GM12878 (cell line): Measurements from ENCODE around the gene GREB1. TPM values are rescaled to one million over a fixed set of nuclear protein-coding genes. Genes with fewer than 3 reads are reported as not detected.

ENCODE experiments used
- ATAC-seq: fragments of 200-7000 bp; cut with Tn5 transposase; 3 replicates; pipeline ENCODE4 v1.9.1; 2020; ENCODE audit warnings: mild to moderate bottlenecking, moderate library complexity
- BruUV-seq: library from RNA; stranded (reverse); fragments of 400-500 nt; replicated peaks from 2 replicates; lab custom pipeline; 2021; lab: Mats Ljungman, UMichigan
- CTCF ChIA-PET: fragments of 300-600 bp; sonication (Branson Sonifier 250); formaldehyde crosslinking; extraction: SDS; loops from one replicate; lab custom pipeline; 2021; ENCODE audit warnings: inconsistent platforms; lab: Yijun Ruan, JAX
- POLR2A ChIA-PET: fragments of 350-600 bp; formaldehyde crosslinking; extraction: SDS; loops from one replicate; lab custom pipeline; 2021; ENCODE audit warnings: inconsistent platforms; lab: Charles Lee
- RAD21 ChIA-PET: fragments of 300-600 bp; sonication (Branson Sonifier 250); formaldehyde crosslinking; loops from one replicate; lab custom pipeline; 2023; ENCODE audit warnings: antibody characterized with exemption; ENCODE audit not compliant: unreplicated experiment; lab: Charles Lee
- SMC1A ChIA-PET: fragments of 300-600 bp; sonication (Branson Sonifier 250); formaldehyde crosslinking; loops from one replicate; lab custom pipeline; 2023; ENCODE audit not compliant: unreplicated experiment, uncharacterized antibody; lab: Charles Lee
- DNase-seq: peaks from one replicate; pipeline ENCODE4 v3.0.0-alpha.2; 2011; ENCODE audit warnings: low read depth, low spot score
- FAIRE-seq: peaks from 3 replicates; lab custom pipeline; 2011; peaks lifted over from hg19 to GRCh38; lab: Jason Lieb, UNC
- H2AFZ ChIP-seq: 2 replicates; pipeline ENCODE4 v1.6.0; 2011; ENCODE audit warnings: low read depth, low read length, control low read depth; ENCODE audit not compliant: control insufficient read depth
- H3K27ac ChIP-seq: 2 replicates; pipeline ENCODE4 v1.5.1; 2011; ENCODE audit warnings: control low read depth; ENCODE audit not compliant: control insufficient read depth, insufficient read depth
- H3K27me3 ChIP-seq, 2 experiments: replicated peaks in 1 of 2; 2 replicates each; pipeline versions ENCODE4 v1.6.0 to v1.6.1; 2011; ENCODE audit warnings: low read length in 1 of 2; ENCODE audit not compliant: control insufficient read depth in 2 of 2, insufficient read depth in 2 of 2
- H3K36me3 ChIP-seq, 2 experiments: 2 replicates each; pipeline ENCODE4 v1.5.1; 2011; ENCODE audit warnings: low read length in 1 of 2; ENCODE audit not compliant: control insufficient read depth in 2 of 2, insufficient read depth in 2 of 2
- H3K4me1 ChIP-seq: 2 replicates; pipeline ENCODE4 v1.6.1; 2011; ENCODE audit warnings: mild to moderate bottlenecking, low read length, moderate library complexity, mixed read lengths; ENCODE audit not compliant: control insufficient read depth, insufficient read depth
- H3K4me2 ChIP-seq: 2 replicates; pipeline ENCODE4 v1.6.0; 2011; ENCODE audit warnings: control low read depth; ENCODE audit not compliant: control insufficient read depth, insufficient read depth
- H3K4me3 ChIP-seq: fragments of 200-600 bp; sonication (generic); 2 replicates; pipeline ENCODE4 v1.5.1; 2016
- H3K79me2 ChIP-seq: 2 replicates; pipeline ENCODE4 v1.6.0; 2011; ENCODE audit warnings: low read length; ENCODE audit not compliant: control insufficient read depth, insufficient read depth
- H3K9ac ChIP-seq: 2 replicates; pipeline ENCODE4 v1.8.0; 2011; ENCODE audit warnings: low read length, control low read depth, mixed read lengths; ENCODE audit not compliant: control insufficient read depth, insufficient read depth
- H3K9me3 ChIP-seq: replicated peaks from 3 replicates; pipeline ENCODE4 v1.5.1; 2011; ENCODE audit warnings: mild to moderate bottlenecking, low read length; ENCODE audit not compliant: control insufficient read depth, insufficient read depth
- H4K20me1 ChIP-seq: 2 replicates; pipeline ENCODE4 v1.6.0; 2011; ENCODE audit not compliant: control insufficient read depth, insufficient read depth
- CBFB ChIP-seq: IDR thresholded peaks from 2 replicates; pipeline ENCODE4 v1.6.1; 2016; ENCODE audit warnings: antibody characterized with exemption, low read depth
- CBX3 ChIP-seq: fragments of 200-600 bp; sonication (generic); IDR thresholded peaks from 2 replicates; pipeline ENCODE4 v1.6.1; 2016; ENCODE audit warnings: low read depth, borderline replicate concordance
- CHD4 ChIP-seq: fragments of 200-600 bp; sonication (generic); IDR thresholded peaks from 2 replicates; pipeline ENCODE4 v1.6.1; 2016; ENCODE audit warnings: mild to moderate bottlenecking
- EZH2 ChIP-seq: IDR thresholded peaks from 2 replicates; pipeline ENCODE4 v1.6.1; 2012; ENCODE audit warnings: low read depth, mild to moderate bottlenecking, control low read depth, inconsistent platforms, low read length, borderline replicate concordance; ENCODE audit not compliant: control insufficient read depth
- FOXK2 ChIP-seq: fragments of 450-650 bp; IDR thresholded peaks from 2 replicates; pipeline ENCODE4 v1.6.1; 2017; ENCODE audit warnings: mild to moderate bottlenecking, moderate library complexity
- LARP7 ChIP-seq: fragments of 450-650 bp; IDR thresholded peaks from 2 replicates; pipeline ENCODE4 v1.6.1; 2017; ENCODE audit warnings: mild to moderate bottlenecking
- NFXL1 ChIP-seq: fragments of 450-650 bp; IDR thresholded peaks from 2 replicates; pipeline ENCODE4 v1.6.1; 2017; ENCODE audit warnings: antibody characterized with exemption, mild to moderate bottlenecking, borderline replicate concordance
- NR2C1 ChIP-seq: fragments of 450-650 bp; IDR thresholded peaks from 2 replicates; pipeline ENCODE4 v1.6.1; 2017; ENCODE audit warnings: antibody characterized with exemption, mild to moderate bottlenecking, moderate library complexity
- PAX8 ChIP-seq: fragments of 450-650 bp; IDR thresholded peaks from 2 replicates; pipeline ENCODE4 v1.6.1; 2017; ENCODE audit warnings: mild to moderate bottlenecking, moderate library complexity
- RAD21 ChIP-seq: IDR thresholded peaks from 2 replicates; pipeline ENCODE4 v1.6.1; 2011; ENCODE audit warnings: mild to moderate bottlenecking, low read depth, low read length, moderate library complexity; ENCODE audit not compliant: insufficient read depth
- SPI1 ChIP-seq: IDR thresholded peaks from 2 replicates; pipeline ENCODE4 v1.6.1; 2011; ENCODE audit warnings: low read depth, mild to moderate bottlenecking, low read length, moderate library complexity, borderline replicate concordance; ENCODE audit not compliant: insufficient read depth
- SUPT20H ChIP-seq: IDR thresholded peaks from 2 replicates; pipeline ENCODE4 v1.6.1; 2011; ENCODE audit warnings: low read depth, mild to moderate bottlenecking, low read length, moderate library complexity, borderline replicate concordance; ENCODE audit not compliant: control insufficient read depth
- SUZ12 ChIP-seq: fragments of 200-600 bp; sonication (generic); IDR thresholded peaks from one replicate; pipeline ENCODE4 v1.6.1; 2018; ENCODE audit warnings: antibody characterized with exemption, mild to moderate bottlenecking; ENCODE audit not compliant: unreplicated experiment
- YY1 ChIP-seq: IDR thresholded peaks from 2 replicates; pipeline ENCODE4 v1.6.1; 2011; ENCODE audit warnings: low read depth, mild to moderate bottlenecking, low read length
- ZZZ3 ChIP-seq: IDR thresholded peaks from 2 replicates; pipeline ENCODE4 v1.6.1; 2011; ENCODE audit warnings: low read depth; ENCODE audit not compliant: control insufficient read depth, insufficient read length
- WGBS: methylation state at CpG from one replicate; pipeline ENCODE4 v1.1.6; 2016; ENCODE audit warnings: low lambda C conversion rate; ENCODE audit not compliant: insufficient replicate concordance, insufficient coverage; ENCODE audit errors: missing lambda C conversion rate; 5-methylcytosine and 5-hydroxymethylcytosine counted together
- in situ Hi-C: fragments of 300-500 bp; cut with MboI; formaldehyde crosslinking; loops from 9 replicates; pipeline ENCODE4 v1.14.3; 2018; ENCODE audit warnings: mixed read lengths
- intact Hi-C: fragments of 100-400 bp; cut with micrococcal nuclease; formaldehyde crosslinking; loops from one replicate; pipeline ENCODE4 v1.14.2; 2022; ENCODE audit not compliant: unreplicated experiment
- polyA plus RNA-seq, 11 experiments: library from polyadenylated mRNA; depleted of rRNA in 4 of 11; unstranded in 6 of 11; stranded (reverse) in 5 of 11; fragments of >200 nt; fragmentation: Nextera tagmentation in 4 of 11; fragmentation: Illumina TruSeq in 1 of 11; extraction: Ambion mirVana in 4 of 11; extraction: Trizol in 1 of 11; gene quantifications; 1 replicate in 1 of 11; 2 replicates in 10 of 11; pipeline versions ENCODE4 v1.2.1 to v1.2.3, GENCODE V29; 2011 to 2016; ENCODE audit warnings: inconsistent platforms in 2 of 11, missing spikeins in 2 of 11, low read depth in 1 of 11
- total RNA-seq, 4 experiments: library from RNA; depleted of rRNA in 3 of 4; stranded (reverse); fragments of >200 nt in 3 of 4; fragmentation: Illumina TruSeq in 1 of 4; extraction: Trizol in 1 of 4; gene quantifications; 2 replicates each; pipeline versions ENCODE4 v1.2.1 to v1.2.3, GENCODE V29; 2013 to 2021

Gene GREB1
- total and polyA plus RNA-seq, 10 of the 15 experiments (the other 5 are each of a cell fraction or from before 2014, with no cell fraction given), result 0.09 to 2.1 (median 0.37) TPM; not detected in 1

GRCh38 chr2:11492720-11493119 lies 41.1 kb upstream of the GREB1 start:
- in situ Hi-C loops (no loop called here), intact Hi-C loops (no loop called here)
- Histone ChIP-seq H4K20me1 (no peaks in the 10 kb centered on the region), H3K9me3 (no peaks in the 10 kb centered on the region), H3K9ac (no peak overlapping the region), H3K4me2 (no peak overlapping the region), H3K27me3 (no peaks in the 10 kb centered on the region; a peak in 1 of 4 replicates), H2AFZ (no peak overlapping the region), H3K4me1 (no peaks in the 10 kb centered on the region), H3K79me2 (no peaks in the 10 kb centered on the region), H3K36me3 (no peaks in the 10 kb centered on the region), H3K27ac (no peak overlapping the region), H3K4me3 (no peak overlapping the region)
- ChIA-PET RAD21 (no interaction called here), SMC1A (no interaction called here), POLR2A (no interaction called here), CTCF (interaction anchor here (1.5 kb wide), 1 partner anchor 90 kb away, joined by 4 read pairs; no protein-coding TSS in a partner anchor)
- DNase-seq, result no peak
- TF ChIP-seq EZH2, result no peak
- no peak for TF ChIP-seq SUZ12
- TF ChIP-seq CBX3, result no peak
- TF ChIP-seq CHD4, result no peak
- no peak for TF ChIP-seq FOXK2
- TF ChIP-seq RAD21, result no peak
- TF ChIP-seq LARP7, result no peak
- no peak for TF ChIP-seq YY1
- TF ChIP-seq NFXL1, result no peak
- TF ChIP-seq PAX8, result no peak
- TF ChIP-seq ZZZ3, result no peak
- no peak for TF ChIP-seq SUPT20H
- TF ChIP-seq NR2C1, result no peak
- TF ChIP-seq SPI1, result no peak
- TF ChIP-seq CBFB, result no peak
- BruUV-seq, result no TSS peak
- FAIRE-seq, result no peak
- WGBS, result 50% methylated on average over 1 of the region's 1 CpG
- no peak for ATAC-seq
